Tongue (tissue), 2 donors: ENCODE data around the gene ATG3. TPM values are rescaled to one million over a fixed set of nuclear protein-coding genes. Genes with fewer than 3 reads are reported as not detected.
A peak's percentile ranks its signal among the peaks of the same experiment; 100 is the strongest.
"Not testable (repeated sequence)": the region's sequence is repeated elsewhere in the genome, so short reads cannot be mapped to it uniquely, and the experiment has no call there.

Experiments used
- DNase-seq: peaks from one replicate; pipeline ENCODE4 v3.0.0-alpha.2; 2015
- total RNA-seq: library from RNA; depleted of rRNA; stranded (reverse); fragments of >200 nt; gene quantifications from one replicate; pipeline ENCODE4 v1.2.3, GENCODE V29; 2014

The ATG3 gene
- total RNA-seq, 1 donor from 2014 or later = 43.6 TPM

- DNase-seq = peak; percentile 91
These were observed 860 bp downstream of the ATG3 start for GRCh38 chr3:112560721-112561483.

- DNase-seq = peak; percentile 5
These were observed 1.5 kb downstream of the ATG3 start for GRCh38 chr3:112560307-112560706.

- no peak for DNase-seq
These were observed 3.8 kb downstream of the ATG3 start for GRCh38 chr3:112557976-112558375.

GRCh38 chr3:112555535-112556170, 6.1 kb downstream of the ATG3 start:
- no peak for DNase-seq

- no peak for DNase-seq
These were observed 10.9 kb downstream of the ATG3 start for GRCh38 chr3:112550859-112551258.

- DNase-seq = no peak
These were observed 15.5 kb downstream of the ATG3 start for GRCh38 chr3:112546216-112546759.

GRCh38 chr3:112539825-112540650, 21.7 kb downstream of the ATG3 start:
- DNase-seq = no peak

- peak; percentile 54 for DNase-seq
These were observed 30.4 kb downstream of the ATG3 start for GRCh38 chr3:112531358-112531781.

- no peak for DNase-seq
These were observed 31.2 kb downstream of the ATG3 start for GRCh38 chr3:112530573-112530972.

GRCh38 chr3:112524127-112524526, 37.6 kb downstream of the ATG3 start:
- not testable (repeated sequence) for DNase-seq

GRCh38 chr3:112519424-112520001, 42.2 kb downstream of the ATG3 start:
- DNase-seq = peak; percentile 80

- not testable (repeated sequence) for DNase-seq
These were observed 42.8 kb downstream of the ATG3 start for GRCh38 chr3:112518970-112519369.

- DNase-seq = no peak
These were observed 47.1 kb downstream of the ATG3 start for GRCh38 chr3:112514527-112515128.

- no peak for DNase-seq
These were observed 49.4 kb downstream of the ATG3 start for GRCh38 chr3:112512320-112512719.

GRCh38 chr3:112508860-112509259, 52.9 kb downstream of the ATG3 start:
- DNase-seq = no peak

GRCh38 chr3:112508261-112508660, 53.5 kb downstream of the ATG3 start:
- DNase-seq = no peak

GRCh38 chr3:112505907-112506306, 55.9 kb downstream of the ATG3 start:
- no peak for DNase-seq

GRCh38 chr3:112504123-112504522, 57.6 kb downstream of the ATG3 start:
- DNase-seq = no peak

GRCh38 chr3:112503304-112503972, 58.3 kb downstream of the ATG3 start:
- DNase-seq = no peak

- no peak for DNase-seq
These were observed 61.1 kb downstream of the ATG3 start for GRCh38 chr3:112500621-112501020.
